Stimulated activated naive CD4-positive, alpha-beta T cell treated with Interleukin-2 at 50 U/mL for 16 hours (primary cell): Measurements from ENCODE around the gene PANX2.
"Not testable (repeated sequence)": the region's sequence is repeated elsewhere in the genome, so short reads cannot be mapped to it uniquely, and the experiment has no call there.

Experiments used
- DNase-seq: peaks from one replicate; lab custom pipeline; 2025; lab: John Stamatoyannopoulos, UW

The PANX2 gene

GRCh38 chr22:50147258-50148165, 23.0 kb upstream of the PANX2 start:
- DNase-seq, result not testable (repeated sequence)

- DNase-seq, result no peak
Measured at GRCh38 chr22:50148166-50148500, 22.4 kb upstream of the PANX2 start.

- DNase-seq, result peak; percentile 67
Measured at GRCh38 chr22:50148991-50149721, 21.4 kb upstream of the PANX2 start.

GRCh38 chr22:50150161-50151129, 20.1 kb upstream of the PANX2 start:
- DNase-seq, result no peak

GRCh38 chr22:50151571-50152537, 18.7 kb upstream of the PANX2 start:
- no peak for DNase-seq

- DNase-seq, result no peak
Measured at GRCh38 chr22:50153056-50153755, 17.3 kb upstream of the PANX2 start.

- DNase-seq, result no peak
Measured at GRCh38 chr22:50153756-50154140, 16.8 kb upstream of the PANX2 start.

GRCh38 chr22:50157709-50158375, 12.7 kb upstream of the PANX2 start:
- no peak for DNase-seq

GRCh38 chr22:50160947-50161346, 9.6 kb upstream of the PANX2 start:
- no peak for DNase-seq

- DNase-seq, result no peak
Measured at GRCh38 chr22:50161508-50162390, 8.8 kb upstream of the PANX2 start.

- DNase-seq, result no peak
Measured at GRCh38 chr22:50162391-50162956, 8.1 kb upstream of the PANX2 start.

GRCh38 chr22:50165436-50166123, 5.0 kb upstream of the PANX2 start:
- DNase-seq, result no peak

GRCh38 chr22:50167689-50168489, 2.6 kb upstream of the PANX2 start:
- DNase-seq, result no peak

- not testable (repeated sequence) for DNase-seq
Measured at GRCh38 chr22:50168490-50169180, 1.9 kb upstream of the PANX2 start.

GRCh38 chr22:50169181-50169759, 1.3 kb upstream of the PANX2 start:
- DNase-seq, result no peak

- DNase-seq, result peak; percentile 47
Measured at GRCh38 chr22:50169774-50170341, 673 bp upstream of the PANX2 start.
